Measurements from ENCODE around the gene AKAP7.

The AKAP7 gene

GRCh38 chr6:131159578-131159977, 24.3 kb downstream of the AKAP7 start:
- no peaks in the 10 kb centered on the region for H3K4me1 ChIP-seq
- H2AFZ ChIP-seq: no peak overlapping the region
- no peaks in the 10 kb centered on the region for H3K36me3 ChIP-seq (ENCODE audit: control insufficient read depth, insufficient read depth, low read length)
- no peaks in the 10 kb centered on the region for H3K27me3 ChIP-seq (ENCODE audit: control insufficient read depth, insufficient read depth, low read length)
- H3K4me2 ChIP-seq (ENCODE audit: low read length): no peak overlapping the region
- no peaks in the 10 kb centered on the region for H3K9me3 ChIP-seq (ENCODE audit: control insufficient read depth, low read length)
- no peak for TF ChIP-seq CTCF (IDR thresholded peaks at IDR 0.05)
- H3K9ac ChIP-seq: no peak overlapping the region
- H3K4me3 ChIP-seq (ENCODE audit: low read depth, low read length): no peak overlapping the region
- no peak overlapping the region for H3K27ac ChIP-seq
- H3K79me2 ChIP-seq: no peaks in the 10 kb centered on the region

GRCh38 chr6:131160254-131160758, 25.0 kb downstream of the AKAP7 start:
- H3K36me3 ChIP-seq (ENCODE audit: control insufficient read depth, insufficient read depth, low read length): no peaks in the 10 kb centered on the region
- no peaks in the 10 kb centered on the region for H3K4me1 ChIP-seq
- H3K9ac ChIP-seq: no peak overlapping the region
- no peak overlapping the region for H3K27ac ChIP-seq
- no peaks in the 10 kb centered on the region for H3K27me3 ChIP-seq (ENCODE audit: control insufficient read depth, insufficient read depth, low read length)
- no peak overlapping the region for H3K4me3 ChIP-seq (ENCODE audit: low read depth, low read length)
- H2AFZ ChIP-seq: no peak overlapping the region
- no peak overlapping the region for H3K4me2 ChIP-seq (ENCODE audit: low read length)
- TF ChIP-seq CTCF (IDR thresholded peaks at IDR 0.05): no peak
- no peaks in the 10 kb centered on the region for H3K79me2 ChIP-seq
- H3K9me3 ChIP-seq (ENCODE audit: control insufficient read depth, low read length): no peaks in the 10 kb centered on the region

GRCh38 chr6:131161987-131162386, 26.7 kb downstream of the AKAP7 start:
- no peak for TF ChIP-seq CTCF (IDR thresholded peaks at IDR 0.05)
- H3K9ac ChIP-seq: no peak overlapping the region
- H3K79me2 ChIP-seq: no peaks in the 10 kb centered on the region
- H3K4me2 ChIP-seq (ENCODE audit: low read length): no peak overlapping the region
- H3K9me3 ChIP-seq (ENCODE audit: control insufficient read depth, low read length): no peaks in the 10 kb centered on the region
- H3K4me1 ChIP-seq: no peaks in the 10 kb centered on the region
- no peaks in the 10 kb centered on the region for H3K36me3 ChIP-seq (ENCODE audit: control insufficient read depth, insufficient read depth, low read length)
- H3K27ac ChIP-seq: no peak overlapping the region
- H3K27me3 ChIP-seq (ENCODE audit: control insufficient read depth, insufficient read depth, low read length): no peaks in the 10 kb centered on the region
- no peak overlapping the region for H3K4me3 ChIP-seq (ENCODE audit: low read depth, low read length)
- no peak overlapping the region for H2AFZ ChIP-seq

GRCh38 chr6:131163886-131164285, 28.6 kb downstream of the AKAP7 start:
- no peak overlapping the region for H2AFZ ChIP-seq
- no peak overlapping the region for H3K9ac ChIP-seq

More at GRCh38 chr6:131163886-131164285, 28.6 kb downstream of the AKAP7 start:
- no peaks in the 10 kb centered on the region for H3K79me2 ChIP-seq
- no peaks in the 10 kb centered on the region for H3K9me3 ChIP-seq (ENCODE audit: control insufficient read depth, low read length)
- no peaks in the 10 kb centered on the region for H3K27me3 ChIP-seq (ENCODE audit: control insufficient read depth, insufficient read depth, low read length)
- H3K4me1 ChIP-seq: no peaks in the 10 kb centered on the region
- no peaks in the 10 kb centered on the region for H3K36me3 ChIP-seq (ENCODE audit: control insufficient read depth, insufficient read depth, low read length)
- no peak for TF ChIP-seq CTCF (IDR thresholded peaks at IDR 0.05)
- no peak overlapping the region for H3K4me2 ChIP-seq (ENCODE audit: low read length)
- no peak overlapping the region for H3K27ac ChIP-seq
- no peak overlapping the region for H3K4me3 ChIP-seq (ENCODE audit: low read depth, low read length)

Measured in parathyroid adenoma (tissue), 2 donors.